HG03097 (cell line): ENCODE data around the gene AVP.
"Not testable (repeated sequence)": the region's sequence is repeated elsewhere in the genome, so short reads cannot be mapped to it uniquely, and the experiment has no call there.

Experiments
- ATAC-seq: cut with Tn5 transposase; IDR thresholded peaks from one replicate; pipeline ENCODE4 v1.9.1; 2021; ENCODE audit not compliant: unreplicated experiment, low FRiP score

AVP gene

DNA sequence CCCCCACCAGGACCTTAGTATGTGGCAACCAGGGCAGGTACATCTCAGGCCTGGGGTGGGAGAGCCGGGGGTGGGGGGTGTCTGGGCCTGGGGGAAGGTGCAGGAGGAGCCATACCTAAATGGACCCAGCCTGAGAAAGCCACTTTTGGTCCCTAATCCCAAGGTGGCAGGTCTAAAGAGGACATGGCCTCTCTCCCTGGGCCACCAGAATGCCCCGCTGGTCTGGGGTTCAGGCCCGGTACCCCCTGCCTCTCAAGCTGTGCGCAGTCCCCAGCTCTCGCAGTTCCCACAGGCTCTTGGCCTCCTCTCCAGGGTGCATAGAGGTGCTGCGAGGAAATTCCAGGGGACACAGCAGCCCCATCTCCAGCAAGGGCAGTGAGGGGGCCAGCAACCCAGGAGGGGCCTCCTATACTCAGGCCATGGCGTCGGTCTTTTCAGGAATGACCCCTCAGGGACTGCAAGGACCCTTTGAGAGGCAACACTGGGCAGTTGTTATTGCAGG, 1.1 kb upstream of the AVP start:
- no peak for ATAC-seq

DNA sequence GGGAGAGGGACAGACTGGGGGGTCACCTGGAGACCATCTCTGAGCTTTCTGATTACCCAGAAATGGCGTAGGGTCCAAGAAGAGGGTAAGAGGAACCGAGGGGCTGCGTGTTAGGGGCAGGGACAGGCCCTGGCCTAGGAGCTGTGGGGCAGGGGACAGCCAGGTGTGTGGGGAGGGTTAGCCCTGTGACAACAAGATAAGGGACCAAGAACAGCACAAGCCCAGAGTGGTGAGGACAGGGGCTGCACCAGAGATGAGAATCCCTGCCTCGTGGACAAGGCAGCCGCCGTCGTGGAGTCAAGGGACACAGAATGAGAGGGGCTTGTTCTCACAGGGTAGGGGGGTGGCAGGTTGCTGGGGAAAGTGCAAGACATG, 449 bp upstream of the AVP start:
- ATAC-seq: no peak

DNA sequence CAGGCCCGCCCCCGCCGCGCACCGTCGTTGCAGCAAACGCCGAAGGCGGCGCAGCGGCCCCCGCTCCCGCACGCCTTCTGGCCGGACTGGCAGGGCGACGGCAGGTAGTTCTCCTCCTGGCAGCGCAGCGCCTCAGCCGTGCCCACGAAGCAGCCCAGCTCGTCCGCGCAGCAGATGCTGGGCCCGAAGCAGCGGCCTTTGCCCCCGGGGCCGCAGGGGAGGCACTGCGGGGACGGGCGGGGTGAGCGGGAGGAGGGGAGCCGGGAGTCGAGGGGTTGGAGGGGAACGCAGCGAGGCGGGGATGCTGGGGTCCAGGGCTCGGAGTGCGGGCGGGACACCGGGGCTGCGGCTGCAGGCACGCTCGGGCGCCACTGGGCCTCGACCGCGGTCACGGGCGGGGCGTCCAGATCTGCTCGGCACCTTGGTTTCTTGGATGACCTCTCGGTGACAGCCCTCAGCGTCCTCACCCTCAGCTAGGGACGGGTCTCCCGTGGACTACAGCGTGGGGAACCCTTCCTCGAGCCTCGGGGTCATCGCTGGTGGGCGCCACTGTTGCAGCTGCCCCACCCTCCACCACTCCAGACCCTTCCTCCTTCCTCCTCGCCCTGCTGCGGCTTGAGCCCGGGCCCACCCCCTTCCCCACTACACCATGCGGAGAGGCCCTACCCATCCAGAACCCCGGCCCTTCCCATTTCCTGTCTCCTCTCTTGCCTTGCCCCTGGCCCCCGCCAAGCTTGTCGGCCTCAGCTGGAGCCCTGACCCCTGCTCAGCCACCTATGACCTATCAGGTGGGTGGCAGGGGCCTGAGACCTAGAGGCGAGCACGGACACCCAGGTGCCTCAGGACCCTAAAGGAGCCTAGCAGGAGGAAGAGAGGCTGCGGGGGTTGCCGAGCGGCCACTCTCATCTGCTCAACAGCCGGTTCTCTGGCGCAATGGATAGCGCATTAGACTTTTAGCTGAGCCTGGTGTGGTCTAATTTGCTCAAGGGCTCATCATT, 1.3 kb downstream of the AVP start:
- ATAC-seq: no peak

DNA sequence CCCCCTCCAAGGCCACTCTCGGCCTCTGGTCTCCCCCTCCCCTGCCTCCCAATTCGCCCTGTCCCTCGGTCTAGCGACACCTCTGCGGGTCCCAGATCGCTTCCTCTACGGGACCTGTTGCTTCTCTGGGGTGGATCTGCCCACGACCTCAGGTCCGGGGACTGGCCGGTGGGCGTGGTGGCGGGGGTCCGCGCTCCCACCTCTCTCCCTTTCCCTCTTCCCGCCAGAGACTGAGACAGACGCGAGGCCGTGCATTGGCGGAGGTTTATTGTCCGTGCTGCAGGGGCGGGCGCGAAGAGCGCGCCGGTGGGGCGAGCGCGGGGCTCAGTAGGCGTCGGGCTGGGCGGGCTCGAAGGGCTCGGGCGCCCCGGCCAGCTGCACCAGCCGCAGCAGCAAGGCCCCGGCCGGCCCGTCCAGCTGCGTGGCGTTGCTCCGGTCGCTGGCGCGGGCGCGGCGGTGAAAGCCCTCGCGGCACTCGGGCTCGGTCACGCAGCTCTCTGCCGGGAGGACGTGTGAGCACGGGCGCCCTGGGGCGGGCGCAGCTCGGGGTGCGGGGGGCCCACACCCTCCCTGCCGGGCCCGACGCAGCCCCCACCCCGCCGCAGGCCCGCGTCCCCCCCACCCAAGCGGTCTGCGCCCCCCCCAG, 2.1 kb downstream of the AVP start:
- ATAC-seq: no peak

DNA sequence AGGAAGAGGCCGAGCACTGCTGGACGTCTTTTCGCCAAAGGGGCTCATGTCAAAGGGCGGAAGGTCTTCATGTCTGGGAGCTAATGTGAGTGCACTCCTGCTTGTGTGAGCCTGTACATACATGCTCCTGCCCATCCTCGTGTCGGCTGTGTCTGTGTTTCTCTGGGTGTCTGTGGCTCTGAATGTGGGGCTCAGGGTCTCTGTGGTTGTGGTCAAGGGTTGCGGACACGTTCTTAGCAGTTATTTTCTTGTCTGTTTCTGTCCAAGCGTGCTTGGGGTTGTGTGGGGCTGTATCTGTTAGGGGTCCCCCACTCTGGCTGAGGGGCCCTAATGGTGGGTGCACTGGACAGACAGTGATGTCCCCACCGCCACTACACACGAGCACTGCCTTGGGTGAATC, 2.9 kb downstream of the AVP start:
- ATAC-seq: no peak

DNA sequence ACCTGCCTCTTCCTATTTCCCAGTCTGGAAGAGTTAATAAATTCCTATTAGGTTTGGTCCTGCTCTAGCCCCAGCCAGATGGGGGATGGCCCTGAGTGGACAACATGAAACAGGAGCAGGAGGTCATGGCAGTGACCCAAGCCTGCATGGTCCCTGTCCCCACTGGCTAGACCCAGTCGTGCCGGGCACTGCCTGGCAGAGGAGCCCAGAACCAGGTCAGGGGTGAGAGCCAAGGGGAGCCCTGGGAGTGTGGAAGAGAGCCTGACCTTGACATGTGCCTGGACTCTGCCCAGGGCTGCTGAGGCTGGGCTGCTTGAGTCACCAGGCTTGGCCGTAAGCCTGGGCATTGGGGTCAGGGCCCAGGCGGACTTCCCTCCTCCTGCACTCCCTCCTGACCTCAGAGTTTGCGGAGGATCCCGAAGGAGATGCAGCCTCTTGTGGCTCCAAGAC, 3.6 kb downstream of the AVP start:
- no peak for ATAC-seq

DNA sequence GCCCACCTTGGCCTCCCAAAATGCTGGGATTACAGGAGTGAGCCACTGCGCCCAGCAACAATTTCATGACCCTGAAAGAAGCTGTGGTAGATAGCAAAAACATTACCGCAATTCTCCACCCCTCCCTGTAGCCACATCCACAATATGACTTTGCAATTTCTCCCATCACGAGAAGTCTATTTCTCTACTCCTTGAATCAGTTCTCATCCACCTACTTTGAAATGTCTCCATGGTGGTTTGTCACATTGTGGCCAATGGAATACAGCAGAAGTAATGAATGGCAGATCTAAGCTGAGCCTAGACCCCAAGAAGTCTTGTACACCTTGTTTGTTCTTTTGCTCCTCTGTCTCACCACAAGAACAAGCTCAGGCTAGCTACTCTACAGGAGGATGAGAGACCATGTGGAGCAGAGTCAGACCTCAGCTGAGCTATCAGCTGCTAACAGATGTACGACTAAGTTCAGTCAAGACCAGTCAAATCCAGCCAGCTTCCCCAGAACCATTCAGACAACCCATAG, 6.8 kb downstream of the AVP start:
- no peak for ATAC-seq

DNA sequence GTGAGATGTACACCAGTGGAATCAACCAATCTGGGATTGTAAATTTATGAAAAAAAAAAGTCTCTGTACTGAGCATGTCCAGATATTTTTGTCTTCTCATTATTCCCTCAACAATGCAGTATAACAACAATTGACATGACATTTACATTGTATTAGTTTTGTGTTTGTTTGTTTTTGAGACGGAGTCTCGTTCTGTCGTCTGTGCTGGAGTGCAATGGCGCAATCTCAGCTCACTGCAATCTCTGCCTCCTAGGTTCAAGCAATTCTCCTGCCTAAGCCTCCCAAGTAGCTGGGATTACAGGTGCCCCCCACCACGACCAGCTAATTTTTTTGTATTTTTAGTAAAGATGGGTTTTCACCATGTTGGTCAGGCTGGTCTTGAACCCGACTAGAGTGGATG, 9.2 kb downstream of the AVP start:
- not testable (repeated sequence) for ATAC-seq

DNA sequence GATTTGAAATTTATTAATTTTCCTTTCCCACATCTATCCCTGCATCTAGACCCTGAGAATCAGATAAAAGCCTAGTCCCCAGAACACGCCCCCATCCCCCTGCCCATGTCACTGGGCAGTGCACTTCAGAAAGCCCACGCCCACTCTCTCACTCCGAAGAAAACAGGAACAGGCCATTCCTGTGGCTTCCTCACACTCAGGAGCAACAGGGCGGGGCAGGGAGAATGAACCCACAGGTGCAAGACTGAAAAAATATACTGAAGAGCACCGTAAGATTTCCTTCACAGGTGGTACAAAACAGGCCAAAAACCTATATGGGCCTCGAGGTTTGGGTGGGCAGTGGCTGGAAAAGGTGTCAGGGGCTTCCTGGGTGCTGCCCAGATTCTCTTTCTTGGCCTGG, 9.7 kb downstream of the AVP start:
- ATAC-seq: no peak

DNA sequence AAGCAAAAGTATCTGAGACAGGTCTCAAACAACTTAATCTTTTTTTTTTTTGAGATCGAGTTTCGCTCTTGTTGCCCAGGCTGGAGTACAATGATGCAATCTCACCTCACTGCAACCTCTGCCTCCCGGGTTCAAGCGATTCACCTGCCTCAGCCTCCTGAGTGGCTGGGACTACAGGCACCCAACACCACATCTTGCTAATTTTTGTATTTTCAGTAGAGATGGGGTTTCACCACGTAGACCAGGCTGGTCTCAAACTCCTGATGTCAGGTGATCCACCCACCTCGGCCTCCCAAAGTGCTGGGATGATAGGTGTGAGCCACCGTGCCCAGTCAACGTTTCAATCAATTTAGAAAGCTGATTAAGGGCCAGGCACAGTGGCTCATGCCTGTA, 11.3 kb downstream of the AVP start:
- ATAC-seq: not testable (repeated sequence)

DNA sequence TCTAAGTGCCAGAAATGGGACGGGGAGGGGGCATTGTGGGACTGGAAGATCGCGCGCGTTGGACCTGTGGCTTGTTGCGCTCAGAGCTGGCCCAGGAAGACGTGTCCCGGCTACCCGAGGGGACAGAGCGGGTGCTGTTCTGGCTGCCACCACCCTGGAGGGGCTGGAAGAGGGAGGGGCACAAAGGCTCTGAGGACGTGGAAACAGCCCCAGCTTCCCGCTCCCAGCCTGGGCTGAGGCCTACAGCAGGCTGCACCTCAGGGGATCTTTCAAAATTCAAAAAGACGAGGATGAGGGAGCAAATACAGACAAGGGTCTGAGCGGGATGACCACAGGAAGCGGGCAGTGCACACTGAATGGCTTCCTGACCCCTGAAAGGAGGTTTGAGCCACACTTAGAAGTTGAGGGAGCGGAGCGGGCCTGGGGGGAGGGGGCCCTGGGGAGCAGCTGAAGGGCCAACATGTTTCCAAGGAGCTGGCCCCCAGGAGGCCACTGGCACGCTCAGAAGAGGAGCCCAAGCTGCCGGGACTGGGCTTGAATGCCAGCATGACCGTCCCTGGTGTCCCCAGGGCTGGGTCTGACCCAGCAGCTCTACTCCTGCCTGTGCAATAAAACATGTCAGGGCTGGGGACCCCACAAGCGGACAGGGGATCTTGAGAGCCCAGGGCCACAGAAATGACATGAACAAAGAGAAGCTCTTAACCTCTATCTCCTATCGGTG, 11.8 kb downstream of the AVP start:
- ATAC-seq: no peak

DNA sequence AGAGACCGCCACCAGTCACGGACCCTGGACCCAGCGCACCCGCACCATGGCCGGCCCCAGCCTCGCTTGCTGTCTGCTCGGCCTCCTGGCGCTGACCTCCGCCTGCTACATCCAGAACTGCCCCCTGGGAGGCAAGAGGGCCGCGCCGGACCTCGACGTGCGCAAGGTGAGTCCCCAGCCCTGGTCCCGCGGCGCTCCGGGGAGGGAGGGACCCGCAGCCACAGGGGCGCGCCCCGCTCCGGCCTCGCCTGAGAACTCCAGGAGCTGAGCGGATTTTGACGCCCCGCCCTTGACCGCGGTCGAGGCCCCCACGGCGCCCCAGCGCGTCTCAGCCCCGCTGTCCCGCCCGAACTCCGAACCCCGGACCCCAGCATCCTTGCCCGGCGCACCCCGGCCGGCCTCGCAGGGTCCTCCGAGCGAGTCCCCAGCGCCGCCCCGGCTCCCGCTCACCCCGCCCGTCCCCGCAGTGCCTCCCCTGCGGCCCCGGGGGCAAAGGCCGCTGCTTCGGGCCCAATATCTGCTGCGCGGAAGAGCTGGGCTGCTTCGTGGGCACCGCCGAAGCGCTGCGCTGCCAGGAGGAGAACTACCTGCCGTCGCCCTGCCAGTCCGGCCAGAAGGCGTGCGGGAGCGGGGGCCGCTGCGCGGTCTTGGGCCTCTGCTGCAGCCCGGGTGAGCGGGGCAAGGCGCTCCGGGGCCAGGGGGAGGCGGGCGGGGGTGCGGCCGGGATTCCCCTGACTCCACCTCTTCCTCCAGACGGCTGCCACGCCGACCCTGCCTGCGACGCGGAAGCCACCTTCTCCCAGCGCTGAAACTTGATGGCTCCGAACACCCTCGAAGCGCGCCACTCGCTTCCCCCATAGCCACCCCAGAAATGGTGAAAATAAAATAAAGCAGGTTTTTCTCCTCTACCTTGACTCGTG, 12.7 kb downstream of the AVP start, which contains the start of gene OXT:
Gene OXT, plus strand, starts transcription at position 11 of the 920 bp plus-strand sequence. Its CDS starts 36 bp downstream, at position 47.
- ATAC-seq: no peak

DNA sequence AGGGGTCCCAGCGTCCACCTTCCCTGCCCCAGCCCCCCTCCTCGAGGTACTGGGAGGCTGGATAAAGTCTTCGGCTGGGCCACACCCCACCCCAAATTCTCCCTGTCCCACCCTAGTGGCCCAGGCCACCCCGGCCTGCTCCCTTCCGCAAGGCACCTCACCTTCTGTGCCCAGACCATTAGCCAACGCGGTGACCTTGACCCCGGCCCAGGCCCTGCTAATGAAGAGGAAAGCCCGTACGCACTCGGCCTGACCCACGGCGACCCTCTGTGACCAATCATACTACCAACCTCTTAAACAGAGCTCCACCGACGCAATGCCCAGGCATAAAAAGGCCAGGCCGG, 13.3 kb downstream of the AVP start:
- no peak for ATAC-seq

DNA sequence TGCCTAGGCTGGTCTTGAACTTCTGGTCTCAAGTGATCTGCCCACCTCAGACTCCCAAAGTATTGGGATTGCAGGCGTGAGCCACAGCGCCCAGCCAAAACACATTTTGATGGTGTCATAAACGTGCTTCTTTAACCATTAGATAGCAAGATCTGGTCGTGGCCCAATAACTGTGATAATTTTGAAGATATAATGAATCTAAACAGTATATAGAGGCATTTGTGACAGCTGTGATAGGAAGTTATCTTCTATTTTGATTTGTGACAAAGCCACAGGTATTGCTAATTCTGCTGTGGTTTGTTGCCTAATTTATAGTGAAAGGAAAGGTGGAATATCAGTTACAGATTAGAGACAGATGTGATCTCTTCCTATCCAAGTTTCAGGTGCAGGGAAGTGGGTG, 13.8 kb downstream of the AVP start:
- ATAC-seq: no peak

DNA sequence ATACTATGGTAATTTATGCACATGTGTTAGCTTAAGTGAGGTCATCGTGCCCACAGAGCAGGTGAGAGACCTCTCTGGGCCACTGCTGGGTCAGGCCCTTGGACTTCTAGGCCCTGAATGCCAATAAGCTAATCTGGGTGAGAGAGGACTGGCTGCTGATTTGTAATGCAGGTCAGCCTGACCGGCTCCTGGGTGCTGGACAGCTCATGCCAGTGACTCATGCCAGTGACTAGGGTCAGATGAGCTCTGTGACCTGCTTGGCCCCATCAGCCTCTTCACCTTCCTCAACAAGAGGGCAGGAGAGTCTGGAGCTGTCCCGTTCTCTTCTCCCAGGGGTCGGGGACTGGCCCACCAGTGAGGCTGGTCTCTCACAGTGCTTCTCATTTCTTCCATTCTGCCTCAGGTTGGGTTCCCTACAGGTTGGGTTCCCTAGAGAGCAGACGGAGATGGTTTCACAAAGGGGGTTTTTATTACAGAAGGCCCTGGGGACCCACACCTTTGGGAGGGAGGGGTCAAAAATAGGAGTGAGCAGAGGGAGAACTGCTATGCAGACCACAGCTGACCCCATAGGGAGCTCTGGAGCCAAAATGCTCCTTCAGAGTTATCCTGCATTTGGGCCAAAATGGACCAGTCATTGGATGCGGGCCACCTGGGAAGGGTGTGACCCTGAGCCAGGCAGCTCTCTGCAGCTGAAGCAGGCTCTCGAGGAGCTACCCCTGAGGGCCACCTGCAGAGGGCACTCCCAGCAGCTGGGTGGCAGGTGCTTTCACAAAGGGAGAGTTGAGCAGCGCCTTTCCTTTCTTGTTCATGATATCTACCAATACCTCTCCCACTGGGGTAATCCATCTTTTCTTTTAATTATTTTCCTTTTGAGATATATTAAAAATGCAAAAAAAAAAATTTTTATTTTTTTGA, 15.3 kb downstream of the AVP start:
- ATAC-seq: no peak

DNA sequence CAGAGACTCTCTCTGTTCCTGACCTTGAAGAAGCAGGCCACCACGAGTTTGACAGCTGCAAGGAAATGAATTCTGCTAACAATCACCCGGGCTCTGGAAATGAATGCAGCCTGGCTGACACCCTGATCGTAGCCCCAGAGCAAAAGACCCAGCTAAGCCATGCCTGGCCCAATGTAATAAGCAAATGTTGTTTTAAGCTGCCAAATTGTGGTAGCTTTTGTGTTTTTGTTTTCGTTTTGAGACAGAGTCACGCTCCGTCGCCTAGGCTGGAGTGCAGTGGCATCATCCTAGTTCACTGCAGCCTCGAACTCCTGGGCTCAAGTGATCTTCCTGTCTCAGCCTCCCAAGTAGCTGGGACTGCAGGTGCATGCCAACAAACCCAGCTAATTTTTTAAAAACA, 16.4 kb downstream of the AVP start:
- no peak for ATAC-seq

DNA sequence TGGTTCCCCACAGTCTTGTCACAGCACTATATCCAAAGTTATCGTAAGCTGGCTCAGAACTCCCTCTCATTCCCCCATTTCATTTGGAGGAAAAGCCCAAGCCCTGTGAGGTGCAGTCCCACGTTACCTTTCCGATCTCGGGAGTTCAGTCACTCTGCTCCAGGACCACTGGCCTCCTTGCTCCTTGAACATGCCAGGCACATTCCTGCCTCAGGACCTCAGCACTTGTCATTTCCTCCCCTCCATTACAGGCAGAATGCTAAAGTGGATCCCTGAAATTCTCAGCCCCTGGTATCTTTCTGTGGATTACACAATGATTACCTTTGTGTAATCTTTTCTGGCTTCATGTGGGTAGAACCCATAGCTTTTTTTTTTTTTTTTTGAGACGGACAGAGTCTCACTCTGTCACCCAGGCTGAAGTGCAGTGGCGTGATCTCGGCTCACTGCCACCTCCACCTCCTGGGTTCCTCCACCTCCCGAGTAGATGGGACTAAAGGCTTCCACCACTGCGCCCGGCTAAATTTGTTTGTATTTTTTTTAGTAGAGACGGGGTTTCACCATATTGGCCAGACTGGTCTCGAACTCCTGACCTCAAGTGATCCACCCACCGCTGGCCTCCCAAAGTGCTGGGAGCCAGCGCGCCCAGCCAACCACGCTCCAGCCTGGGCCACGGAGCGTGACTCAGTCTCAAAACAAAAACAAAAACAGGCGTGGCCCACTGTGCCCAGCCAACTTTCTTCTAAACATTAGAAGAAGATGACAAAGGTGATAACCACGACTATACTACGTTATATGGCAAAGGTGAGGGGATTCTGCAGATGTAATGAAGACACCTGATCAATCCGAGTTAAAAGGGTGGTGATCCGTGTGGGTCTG, 17.1 kb downstream of the AVP start:
- ATAC-seq: no peak

DNA sequence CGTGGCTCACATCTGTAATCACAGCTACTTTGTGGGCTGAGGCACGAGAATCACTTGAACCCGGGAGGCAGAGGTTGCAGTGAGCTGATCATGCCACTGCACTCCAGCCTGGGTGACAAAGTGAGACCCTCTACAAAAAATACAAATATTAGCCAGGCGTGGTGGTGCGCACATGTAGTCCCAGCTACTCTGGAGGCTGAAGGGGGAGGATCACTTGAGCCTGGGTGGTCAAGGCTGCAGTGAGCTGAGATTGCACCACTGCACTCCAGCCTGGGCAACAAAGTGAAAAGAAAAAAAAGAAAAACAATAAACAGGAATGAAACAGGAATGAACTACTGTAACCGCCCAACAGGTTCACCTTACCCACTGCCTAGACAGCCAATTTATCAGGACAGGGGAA, 20.4 kb downstream of the AVP start:
- ATAC-seq: not testable (repeated sequence)
